HG03439 (cell line): ENCODE data around the gene HORMAD2.
"Not testable (repeated sequence)": the region's sequence is repeated elsewhere in the genome, so short reads cannot be mapped to it uniquely, and the experiment has no call there.

ENCODE experiments used
- ATAC-seq: cut with Tn5 transposase; IDR thresholded peaks from one replicate; pipeline ENCODE4 v1.9.1; 2021; ENCODE audit warnings: mild to moderate bottlenecking, moderate library complexity; ENCODE audit not compliant: unreplicated experiment

Gene HORMAD2

DNA sequence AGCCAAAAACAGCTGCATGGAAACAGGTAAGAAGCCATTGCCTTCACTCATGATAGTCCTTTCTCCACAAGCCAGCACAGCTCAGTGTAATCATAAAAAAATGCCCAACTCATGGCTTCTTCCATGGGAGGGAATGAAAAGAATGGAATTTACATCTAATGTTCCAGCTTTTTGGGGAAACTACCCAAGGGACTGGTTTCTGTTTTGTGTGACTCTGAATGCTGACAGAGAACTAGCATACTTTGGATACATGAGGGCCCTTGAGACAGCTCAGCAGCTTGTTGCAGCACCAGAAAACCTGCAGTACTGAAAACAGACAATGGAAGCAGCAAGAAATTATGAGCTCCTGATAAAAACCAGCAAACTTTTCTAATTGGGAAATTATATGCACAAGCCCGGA, 24.2 kb upstream of the HORMAD2 start:
- ATAC-seq, result no peak

DNA sequence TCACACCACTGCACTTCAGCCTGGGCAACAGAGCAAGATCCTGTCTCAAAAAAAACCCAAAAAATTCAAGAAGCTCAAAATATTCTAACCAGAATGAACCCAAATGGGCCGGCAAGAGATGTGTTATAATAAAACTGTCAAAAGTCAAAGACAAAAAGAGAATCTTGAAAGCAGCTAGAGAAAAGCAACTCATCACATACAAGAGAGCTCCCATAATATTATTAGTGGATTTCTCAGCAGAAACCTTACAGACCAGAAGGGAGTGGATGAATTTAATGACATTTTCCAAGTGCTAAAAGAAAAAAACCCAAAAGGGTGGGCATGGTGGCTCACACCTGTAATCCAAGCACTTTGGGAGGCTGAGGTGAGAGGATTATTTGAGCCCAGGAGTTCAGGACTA, 22.9 kb upstream of the HORMAD2 start:
- no peak for ATAC-seq

DNA sequence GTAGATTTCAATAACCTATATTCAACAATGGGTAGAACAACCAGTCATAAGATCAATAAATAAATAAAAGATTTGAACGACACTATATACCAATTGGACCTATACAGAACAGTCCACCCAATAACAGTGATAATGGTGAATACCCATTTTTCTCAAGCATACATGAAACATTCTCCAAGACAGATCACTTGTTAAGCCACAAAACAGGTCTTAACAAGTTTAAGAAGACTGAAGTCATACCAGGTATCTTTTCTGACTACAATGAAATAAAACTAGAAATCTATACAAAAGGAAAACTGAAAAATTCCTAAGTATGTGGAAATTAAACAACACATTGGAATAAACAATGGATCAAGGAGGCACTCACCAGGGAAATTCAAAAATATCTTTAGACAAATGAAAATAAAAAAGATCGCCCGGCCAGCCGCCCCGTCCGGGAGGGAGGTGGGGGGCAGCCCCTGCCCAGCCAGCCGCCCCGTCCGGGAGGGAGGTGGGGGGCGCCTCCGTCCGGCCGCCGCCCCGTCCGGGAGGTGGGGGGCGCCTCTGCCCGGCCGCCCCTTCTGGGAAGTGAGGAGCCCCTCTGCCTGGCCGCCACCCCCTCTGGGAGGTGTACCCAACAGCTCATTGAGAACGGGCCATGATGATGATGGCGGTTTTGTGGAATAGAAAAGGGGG, 20.8 kb upstream of the HORMAD2 start:
- not testable (repeated sequence) for ATAC-seq

DNA sequence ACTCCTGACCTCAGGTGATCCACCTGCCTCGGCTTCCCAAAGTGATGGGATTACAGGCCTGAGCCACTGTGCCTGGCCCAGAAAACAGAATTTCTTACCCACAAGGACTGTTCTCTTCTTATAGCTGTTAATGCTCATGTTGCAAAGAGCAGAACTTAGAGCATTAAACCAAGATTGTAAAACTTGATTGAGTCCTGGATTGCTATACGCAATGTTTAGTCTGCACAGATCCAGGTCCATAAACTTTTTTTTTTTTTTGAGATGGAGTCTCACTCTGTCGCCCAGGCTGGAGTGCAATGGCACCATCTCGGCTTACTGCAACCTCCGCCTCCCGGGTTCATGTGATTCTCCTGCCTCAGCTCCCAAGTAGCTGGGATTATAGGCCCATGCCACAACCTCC, 19.2 kb upstream of the HORMAD2 start:
- ATAC-seq, result not testable (repeated sequence)

DNA sequence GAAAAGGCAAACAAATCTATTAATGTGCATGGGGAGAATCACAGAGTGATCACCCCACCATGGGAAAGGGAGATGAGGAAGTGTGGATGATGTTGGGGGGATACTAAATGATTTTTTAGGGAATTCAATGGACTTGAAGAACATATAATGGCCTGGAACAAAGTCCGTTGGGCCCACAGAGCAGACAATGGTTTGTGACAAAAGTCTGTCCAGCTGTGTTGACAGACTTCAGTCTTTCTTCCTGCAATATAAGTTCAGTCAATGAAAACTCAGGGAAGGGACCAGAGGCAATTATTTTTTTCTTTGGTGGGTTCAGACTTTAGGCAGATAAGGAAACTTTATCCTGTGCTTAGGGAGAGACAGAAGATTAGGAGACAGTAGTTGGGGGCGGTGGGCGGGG, 18.0 kb upstream of the HORMAD2 start:
- no peak for ATAC-seq

GRCh38 chr22:30062950-30063349, 17.3 kb upstream of the HORMAD2 start:
- ATAC-seq, result no peak

GRCh38 chr22:30064172-30064571, 16.1 kb upstream of the HORMAD2 start:
- ATAC-seq, result no peak

- ATAC-seq, result no peak
Measured at GRCh38 chr22:30073743-30074142, 6.5 kb upstream of the HORMAD2 start.

- ATAC-seq, result no peak
Measured at GRCh38 chr22:30074147-30074546, 6.1 kb upstream of the HORMAD2 start.

DNA sequence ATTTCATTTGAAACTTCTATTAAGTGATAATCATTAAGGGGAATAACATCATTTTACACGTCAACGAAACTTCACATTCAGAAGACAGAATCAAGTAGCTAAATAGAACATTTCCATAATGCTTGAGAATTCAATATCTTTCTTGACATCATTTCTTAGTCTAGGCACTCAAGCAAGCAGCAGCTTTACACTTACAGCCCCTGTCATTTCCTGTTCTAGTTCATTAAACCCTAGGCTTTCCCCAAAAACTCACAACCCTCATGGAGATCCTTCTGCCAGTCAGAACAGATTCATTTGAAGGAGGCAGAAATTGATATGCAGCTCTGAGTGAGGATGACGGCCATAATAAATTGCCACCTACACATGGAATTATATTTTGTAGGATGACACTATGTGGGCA, 5.3 kb upstream of the HORMAD2 start:
- no peak for ATAC-seq

GRCh38 chr22:30077279-30077880, 2.9 kb upstream of the HORMAD2 start:
- no peak for ATAC-seq

DNA sequence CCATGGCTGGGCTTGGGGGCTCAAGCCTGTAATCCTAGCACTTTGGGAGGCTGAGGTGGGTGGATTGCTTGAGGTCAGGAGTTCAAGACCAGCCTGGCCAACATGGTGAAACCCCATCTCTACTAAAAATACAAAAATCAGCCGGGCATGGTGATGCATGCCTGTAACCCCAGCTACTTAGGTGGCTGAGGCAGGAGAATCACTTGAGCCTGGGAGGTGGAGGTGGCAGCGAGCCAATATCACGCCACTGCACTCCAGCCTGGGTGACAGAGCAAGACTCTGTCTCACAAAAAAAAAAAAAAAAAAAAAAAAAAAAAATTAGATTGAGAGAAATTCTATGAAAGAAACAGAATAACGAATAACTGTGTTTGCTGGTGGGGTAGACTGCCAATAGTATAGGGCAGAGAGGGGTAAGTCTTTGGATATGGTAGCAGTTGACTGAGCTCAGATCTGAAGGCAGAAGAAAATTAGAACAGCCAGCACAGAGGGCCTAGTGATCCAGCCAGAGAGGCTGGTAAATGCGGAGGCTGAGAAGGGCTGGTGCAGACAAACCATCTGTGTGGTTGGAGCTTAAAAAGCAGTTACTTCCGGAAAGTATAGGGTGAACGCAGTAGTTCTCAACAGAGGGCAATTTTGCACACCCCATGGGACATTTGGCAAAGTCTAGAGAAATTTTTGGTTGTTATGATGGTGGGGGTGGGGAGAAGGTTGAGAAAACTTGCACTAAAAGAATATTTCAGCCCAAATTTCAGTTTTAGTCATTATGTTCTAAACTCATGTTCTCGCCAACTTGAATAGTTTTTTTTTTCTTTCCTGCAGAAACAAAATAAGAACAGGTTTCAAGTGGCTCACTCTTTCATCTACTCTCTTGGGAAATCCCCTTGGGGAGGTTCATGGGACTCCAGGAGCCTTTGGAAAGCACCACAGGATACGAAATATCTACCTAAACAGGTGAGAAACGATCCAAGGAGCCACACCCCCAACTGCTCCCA, 1.6 kb upstream of the HORMAD2 start:
- ATAC-seq, result no peak

- ATAC-seq, result no peak
Measured at GRCh38 chr22:30080805-30081204, 541 bp downstream of the HORMAD2 start.

- ATAC-seq, result no peak
Measured at GRCh38 chr22:30086496-30086895, 6.2 kb downstream of the HORMAD2 start.

DNA sequence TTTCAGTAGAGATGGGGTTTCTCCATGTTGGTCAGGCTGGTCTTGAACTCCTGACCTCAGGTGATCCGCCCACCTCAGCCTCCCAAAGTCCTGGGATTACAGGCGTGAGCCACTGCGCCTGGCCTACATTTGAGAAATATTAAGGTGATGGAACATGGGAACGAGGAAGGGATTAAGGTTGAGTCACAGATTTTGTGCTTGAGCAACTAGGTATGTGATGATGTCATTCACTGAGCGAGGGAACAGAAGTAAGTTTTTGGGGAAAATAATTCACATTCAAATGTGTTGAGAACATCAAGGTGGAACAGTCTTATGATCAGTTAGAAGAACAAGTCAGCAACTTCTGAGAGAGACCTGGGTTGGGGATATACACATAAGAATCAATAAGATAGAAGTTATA, 6.8 kb downstream of the HORMAD2 start:
- not testable (repeated sequence) for ATAC-seq

- no peak for ATAC-seq
Measured at GRCh38 chr22:30087611-30088010, 7.3 kb downstream of the HORMAD2 start.

GRCh38 chr22:30088468-30088867, 8.2 kb downstream of the HORMAD2 start:
- no peak for ATAC-seq

DNA sequence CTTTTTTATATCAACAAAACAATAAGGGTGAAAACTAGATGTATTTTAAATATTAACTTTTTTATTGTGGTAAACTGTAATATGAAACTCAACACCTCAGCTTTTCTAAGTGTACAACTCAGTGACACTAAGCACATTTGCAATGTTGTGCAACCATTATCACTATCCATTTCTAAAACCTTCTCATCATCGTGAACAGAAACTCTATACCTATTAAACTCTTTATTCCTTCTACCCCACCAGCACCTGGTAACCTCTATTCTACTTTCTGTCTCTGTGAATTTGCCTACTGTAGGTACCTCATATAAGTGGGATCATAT, 9.4 kb downstream of the HORMAD2 start:
- ATAC-seq, result no peak

GRCh38 chr22:30092686-30093085, 12.4 kb downstream of the HORMAD2 start:
- ATAC-seq, result no peak

GRCh38 chr22:30094804-30095203, 14.5 kb downstream of the HORMAD2 start:
- no peak for ATAC-seq

- ATAC-seq, result no peak
Measured at GRCh38 chr22:30097861-30098260, 17.6 kb downstream of the HORMAD2 start.

- ATAC-seq, result not testable (repeated sequence)
Measured at GRCh38 chr22:30100770-30101169, 20.5 kb downstream of the HORMAD2 start.
